ENCODE measurements around the gene MPV17L2.
"Not testable (repeated sequence)": the region's sequence is repeated elsewhere in the genome, so short reads cannot be mapped to it uniquely, and the experiment has no call there.

MPV17L2 gene

DNA sequence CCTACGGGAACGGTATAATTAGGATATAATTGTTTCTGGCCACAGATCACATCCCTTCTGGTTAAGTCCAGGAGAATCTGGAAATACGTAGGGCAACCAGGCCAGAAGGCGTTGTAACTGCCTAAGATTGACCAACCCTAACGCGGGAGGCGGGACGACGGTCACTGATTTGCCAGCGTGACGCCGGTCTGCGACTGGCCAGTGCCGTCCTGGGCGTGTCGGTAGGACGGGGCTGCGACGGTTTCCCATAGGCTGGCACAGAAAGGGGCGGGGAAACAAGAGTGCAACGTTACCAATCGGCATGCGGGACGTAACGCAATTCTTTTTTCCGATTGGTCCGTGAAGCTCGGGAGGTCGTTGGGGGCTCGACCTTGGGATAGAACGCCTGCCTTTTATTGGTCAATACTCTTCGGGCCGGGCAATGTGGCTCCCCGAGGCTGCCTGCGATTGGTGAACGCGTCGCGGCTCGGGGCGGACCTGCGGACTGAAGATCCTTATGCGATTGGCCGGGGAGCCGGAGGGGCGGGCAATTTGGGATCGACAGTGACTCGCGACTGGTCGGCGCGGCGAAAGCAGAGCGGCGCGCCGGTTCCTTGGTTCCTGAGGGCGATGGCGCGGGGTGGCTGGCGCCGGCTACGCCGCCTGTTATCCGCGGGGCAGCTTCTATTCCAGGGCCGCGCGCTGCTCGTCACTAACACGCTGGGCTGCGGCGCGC lies at the start of gene MPV17L2:
Gene MPV17L2 (plus strand): TSS at position 546 of the 715 bp plus-strand sequence. CDS start 64 bp downstream, at position 610.
- DNase-seq: peak; percentile 99

DNA sequence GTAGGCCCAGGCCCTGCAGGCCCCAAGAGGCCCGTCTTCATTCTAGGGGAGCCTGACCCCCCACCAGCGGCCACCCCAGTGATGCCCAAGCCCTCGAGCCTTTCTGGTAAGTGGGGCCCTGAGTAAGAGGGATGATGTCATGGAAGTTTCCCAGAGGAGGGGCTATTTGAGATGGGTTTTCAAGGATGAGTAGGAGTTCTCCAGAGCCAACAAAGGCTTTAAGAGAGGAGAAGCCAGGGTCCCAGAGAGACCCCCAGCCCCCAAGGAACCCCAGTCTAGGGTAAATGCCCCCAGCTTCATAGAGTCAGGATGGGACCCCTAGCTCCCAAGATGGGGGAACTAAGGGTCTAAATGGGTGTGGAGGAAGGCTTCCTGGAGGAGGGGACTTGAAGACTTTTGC lies 49.1 kb upstream of the MPV17L2 start:
- no peak for DNase-seq

DNA sequence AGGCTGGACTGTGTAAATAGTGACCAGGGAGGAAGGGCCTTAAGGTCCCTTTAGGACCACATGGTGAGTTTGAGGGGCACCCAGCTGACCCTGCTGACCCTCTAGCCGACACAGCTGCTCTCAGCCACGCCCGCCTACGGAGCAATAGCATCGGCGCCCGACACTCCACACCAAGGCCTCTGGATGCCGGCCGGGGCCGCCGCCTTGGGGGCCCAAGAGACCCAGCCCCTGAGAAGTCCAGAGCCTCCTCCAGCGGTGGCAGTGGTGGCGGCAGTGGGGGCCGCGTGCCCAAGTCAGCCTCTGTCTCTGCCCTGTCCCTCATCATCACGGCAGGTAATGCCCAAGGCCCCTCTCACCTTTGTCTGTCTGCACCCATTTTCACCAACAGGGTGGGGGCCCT lies 48.7 kb upstream of the MPV17L2 start:
- no peak for DNase-seq

DNA sequence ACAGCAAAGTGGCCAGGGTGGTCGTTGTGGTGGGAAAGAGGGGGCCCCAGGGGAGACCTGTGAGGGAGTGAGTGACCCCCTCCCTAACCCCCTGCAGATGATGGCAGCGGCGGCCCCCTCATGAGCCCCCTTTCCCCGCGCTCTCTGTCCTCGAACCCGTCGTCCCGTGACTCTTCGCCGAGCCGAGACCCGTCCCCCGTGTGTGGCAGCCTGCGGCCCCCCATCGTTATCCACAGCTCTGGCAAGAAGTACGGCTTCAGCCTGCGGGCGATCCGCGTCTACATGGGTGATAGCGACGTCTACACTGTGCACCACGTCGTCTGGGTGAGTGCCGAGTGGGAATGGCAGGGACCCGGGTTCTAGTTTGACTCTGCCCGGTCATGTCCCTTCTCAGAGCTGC lies 48.1 kb upstream of the MPV17L2 start:
- no peak for DNase-seq

DNA sequence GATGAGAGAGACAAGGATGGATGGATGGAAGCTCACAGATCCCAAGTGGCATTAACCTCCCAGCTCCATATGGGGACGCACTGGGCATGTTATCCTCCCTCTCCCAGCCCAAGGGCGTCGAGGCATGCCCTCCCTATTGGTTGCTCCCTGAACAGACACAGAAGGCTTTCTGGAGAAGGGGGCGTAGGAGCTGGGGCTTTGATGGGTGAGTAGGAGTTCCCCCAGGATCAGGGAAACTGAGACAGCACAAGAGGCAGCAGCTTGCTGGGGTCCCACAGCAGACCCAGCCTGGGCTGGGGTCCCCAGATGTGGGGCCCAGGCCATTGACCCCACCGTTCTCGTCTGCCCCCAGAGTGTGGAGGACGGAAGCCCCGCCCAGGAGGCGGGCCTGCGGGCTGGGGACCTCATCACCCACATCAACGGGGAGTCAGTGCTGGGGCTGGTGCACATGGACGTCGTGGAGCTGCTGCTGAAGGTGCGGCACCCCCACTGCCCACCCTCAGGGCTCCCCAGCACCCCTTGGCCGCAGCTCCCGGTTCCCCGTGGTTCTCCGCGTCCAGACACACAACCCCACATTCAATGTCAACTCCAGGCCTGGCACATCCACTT lies 47.5 kb upstream of the MPV17L2 start:
- no peak for DNase-seq

DNA sequence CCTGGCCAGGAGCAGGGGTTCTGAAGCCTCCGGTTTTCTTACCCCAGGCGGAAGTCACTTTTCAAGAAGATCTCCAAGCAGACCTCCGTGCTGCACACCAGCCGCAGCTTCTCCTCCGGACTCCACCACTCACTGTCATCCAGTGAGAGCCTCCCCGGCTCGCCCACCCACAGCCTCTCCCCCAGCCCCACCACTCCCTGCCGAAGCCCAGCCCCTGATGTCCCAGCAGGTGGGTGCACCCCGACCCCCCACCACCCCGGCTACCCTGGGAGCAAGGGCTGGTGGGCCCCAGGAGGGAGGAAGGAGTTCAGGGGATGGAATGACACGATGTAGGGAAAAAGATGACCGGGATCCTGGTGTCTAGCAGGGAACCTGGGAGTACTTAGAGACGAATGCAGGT lies 45.6 kb upstream of the MPV17L2 start:
- DNase-seq: no peak

DNA sequence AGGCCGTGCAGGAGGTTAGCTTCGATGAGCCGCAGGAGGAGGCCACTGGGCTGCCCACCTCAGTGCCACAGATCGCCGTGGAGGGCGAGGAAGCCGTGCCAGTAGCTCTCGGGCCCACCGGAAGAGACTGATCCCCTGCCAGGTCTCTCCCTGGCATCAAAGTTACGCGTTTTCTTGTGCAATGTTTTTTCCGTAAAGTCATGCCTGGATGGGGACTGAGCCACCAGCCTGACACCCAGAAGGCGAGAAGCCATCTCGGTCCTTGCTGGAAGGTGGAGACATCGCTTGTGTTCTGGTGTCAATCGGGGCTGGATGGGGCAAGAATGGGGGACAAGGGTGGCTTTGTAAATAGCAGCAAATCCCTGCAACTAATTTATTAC lies 43.4 kb upstream of the MPV17L2 start:
- DNase-seq: no peak

DNA sequence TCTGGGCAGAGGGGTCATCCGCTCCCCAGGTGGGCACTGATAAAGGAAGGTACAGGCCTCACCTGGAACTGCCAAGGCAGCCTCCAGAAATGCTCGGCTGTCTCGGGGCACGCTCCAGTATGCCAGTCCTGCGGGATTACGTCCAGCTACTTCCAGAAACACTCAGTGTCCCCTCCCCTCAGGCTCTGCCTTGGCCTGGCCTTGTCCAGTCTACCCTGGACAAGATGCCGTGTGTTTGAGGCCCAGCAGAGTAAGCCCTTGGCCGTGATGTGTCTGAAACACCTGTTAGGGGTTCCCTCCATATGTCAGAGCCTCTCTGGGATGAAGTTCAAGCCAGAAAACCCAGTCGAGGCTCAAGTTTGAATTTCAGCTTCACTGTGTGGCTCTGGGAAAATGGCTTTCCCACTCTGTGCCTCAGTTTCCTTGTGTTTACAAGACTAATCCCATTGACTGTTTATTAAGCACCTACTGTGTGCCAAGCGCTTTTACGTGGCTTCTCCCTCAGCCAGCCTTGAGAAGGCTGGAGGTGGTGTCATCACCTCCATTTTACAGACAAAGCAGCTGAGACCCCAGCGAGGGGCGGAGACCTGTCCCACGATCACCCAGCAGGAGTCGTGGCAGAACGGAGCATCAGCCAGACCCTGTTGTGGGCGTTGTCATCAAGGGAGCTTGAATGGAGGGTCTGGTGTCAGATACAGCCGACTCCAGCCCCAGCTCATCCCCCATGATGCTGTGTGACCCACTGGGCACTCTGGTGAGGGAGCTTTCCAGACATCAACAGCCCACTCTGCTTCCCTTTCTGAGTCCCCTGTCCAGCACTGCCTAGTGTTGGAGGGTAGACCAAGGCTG lies 42.0 kb upstream of the MPV17L2 start:
- DNase-seq: no peak

DNA sequence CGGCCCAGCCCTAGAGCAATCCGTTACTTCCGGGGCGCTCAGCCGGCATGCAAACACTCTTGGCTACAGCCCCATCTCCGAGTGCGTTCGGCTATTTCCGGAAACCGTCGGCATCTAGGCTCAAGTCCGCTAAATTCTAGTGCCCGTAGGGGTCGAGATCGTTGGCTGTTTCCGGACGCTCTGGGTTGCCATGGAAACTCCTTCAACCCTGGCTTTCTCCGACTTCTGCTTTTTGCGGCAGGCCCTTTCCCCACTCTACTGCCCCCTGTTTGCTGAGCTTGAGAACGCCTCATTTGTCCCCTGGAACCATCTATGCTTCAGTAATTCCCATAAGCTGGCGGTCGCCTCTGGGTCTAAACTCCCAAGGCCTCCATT lies 40.6 kb upstream of the MPV17L2 start:
- DNase-seq: peak; percentile 99

DNA sequence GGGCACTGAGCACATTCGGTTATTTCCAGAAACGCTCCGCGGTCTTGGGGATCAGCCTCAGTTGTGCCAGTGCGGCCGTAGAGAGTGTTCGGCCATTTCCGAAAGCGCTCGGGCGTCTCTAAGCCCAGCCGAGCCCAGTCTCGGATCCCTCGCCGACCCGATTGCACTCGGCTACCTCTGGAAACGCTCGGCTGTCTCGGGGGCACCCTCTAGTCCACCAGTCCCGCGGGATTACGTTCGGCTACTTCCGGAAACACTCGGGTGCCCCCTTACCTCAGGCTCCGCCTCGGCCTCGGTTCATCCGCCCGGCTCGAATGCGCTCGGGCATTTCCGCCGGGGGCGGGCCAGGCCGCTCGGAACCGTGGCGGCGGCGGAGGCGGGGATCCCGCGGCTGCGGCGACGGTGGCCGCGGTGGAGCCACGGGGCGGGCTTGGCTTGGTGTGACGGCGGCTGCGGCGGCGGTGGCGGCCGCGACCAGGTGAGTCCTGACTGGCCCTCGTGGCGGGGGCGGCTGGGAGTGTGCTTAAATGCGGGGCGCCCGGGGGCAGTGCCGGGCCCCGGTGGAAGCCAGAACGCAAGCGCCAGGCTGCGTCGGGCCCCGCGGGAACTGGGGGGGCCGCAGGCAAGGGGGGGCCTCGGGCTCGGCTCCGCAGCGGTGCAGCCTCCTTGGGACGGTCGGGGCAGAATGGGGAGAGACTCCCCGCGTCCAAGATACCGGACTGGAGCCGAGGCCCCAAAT lies 40.0 kb upstream of the MPV17L2 start, which contains the start of gene PIK3R2:
Gene PIK3R2 (plus strand): TSS at position 347 of the 739 bp plus-strand sequence. CDS start 2,717 bp downstream, outside the sequence.
- peak; percentile 99 for DNase-seq

DNA sequence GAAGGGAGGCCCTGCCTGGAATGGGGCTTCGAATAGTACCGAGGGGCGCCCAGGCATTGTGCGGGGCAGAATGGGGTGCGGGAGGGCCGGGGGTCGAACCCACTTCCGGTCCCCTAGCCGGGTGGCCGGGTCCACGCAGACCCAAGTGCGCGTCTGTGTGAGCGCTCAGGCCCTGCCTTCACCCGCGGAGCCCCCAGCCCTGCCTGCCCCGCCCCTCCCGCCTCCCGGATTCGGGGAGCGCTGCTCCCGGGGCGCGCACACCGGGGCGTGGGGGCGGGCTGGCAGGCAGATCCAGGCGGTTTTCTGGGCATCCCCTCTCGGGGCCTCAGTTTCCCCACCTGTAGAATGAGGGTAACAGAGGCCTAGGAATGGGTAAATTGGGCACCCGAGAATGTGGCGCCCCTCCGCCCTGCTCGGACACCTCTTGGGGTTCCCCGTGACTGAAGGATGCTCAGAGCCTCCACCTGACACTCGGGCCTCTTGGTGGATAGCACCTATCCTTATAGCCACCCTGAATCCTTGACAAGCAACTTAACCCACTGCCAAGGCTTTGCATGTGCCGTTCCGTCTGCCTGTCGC lies 39.4 kb upstream of the MPV17L2 start:
- DNase-seq: peak; percentile 48

DNA sequence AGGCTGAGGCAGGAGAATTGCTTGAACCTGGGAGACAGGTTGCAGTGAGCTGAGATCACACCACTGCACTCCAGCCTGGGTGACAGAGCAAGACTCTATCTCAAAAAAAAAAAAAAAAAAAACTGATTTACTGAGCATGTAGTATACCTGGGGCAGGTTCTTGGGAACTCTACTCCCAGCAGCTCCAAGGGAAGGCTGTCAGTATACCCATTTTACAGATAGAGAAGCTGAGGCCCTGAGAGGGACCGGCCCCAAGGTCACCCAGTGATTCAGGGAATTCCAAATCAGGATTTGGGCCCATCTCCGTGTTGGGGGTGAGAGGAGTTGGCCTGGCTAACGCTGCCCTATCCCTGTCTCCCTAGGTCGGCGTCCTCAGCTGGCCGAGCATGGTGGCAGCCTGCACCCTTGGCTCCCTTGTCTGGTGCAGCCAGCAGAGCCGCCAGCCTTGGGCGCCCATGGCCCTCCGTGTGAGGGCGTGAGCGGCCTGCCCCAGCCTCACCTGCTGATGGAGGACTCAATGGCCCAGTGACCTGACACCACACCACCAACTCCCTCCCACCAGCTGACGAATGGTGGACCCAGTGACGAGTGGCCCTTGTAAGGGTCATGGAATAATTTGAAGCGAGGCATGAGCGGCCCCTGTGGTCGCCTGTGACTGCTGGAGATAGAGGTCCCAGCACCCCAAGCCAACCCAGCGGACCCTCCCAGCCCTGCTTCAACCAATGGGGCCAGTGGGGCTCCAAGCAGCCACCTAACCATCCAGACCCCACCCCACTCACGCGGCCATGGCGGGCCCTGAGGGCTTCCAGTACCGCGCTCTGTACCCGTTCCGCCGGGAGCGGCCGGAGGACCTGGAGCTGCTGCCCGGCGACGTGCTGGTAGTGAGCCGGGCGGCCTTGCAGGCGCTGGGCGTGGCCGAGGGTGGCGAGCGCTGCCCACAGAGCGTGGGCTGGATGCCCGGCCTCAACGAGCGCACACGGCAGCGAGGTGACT lies 37.6 kb upstream of the MPV17L2 start:
- no peak for DNase-seq

DNA sequence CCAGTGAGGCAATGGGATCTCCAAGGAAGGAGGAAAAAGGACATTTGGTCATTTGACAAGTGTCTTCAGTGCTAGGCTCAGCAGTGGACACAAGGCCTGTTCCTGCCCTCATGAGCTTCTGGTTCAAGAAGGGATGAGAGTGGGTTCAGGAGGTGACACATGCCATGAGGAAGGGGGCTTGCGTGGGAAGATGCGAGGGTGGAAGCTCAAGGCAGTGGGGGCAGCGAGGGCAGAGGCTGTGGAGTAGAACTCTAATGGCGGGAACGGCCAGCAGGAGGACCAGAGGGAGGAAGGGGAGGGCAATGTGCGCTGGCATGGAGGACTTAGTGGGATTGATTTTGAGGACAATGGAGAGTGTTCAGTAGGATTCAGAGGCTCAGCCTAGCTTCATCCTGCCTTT lies 36.8 kb upstream of the MPV17L2 start:
- no peak for DNase-seq

DNA sequence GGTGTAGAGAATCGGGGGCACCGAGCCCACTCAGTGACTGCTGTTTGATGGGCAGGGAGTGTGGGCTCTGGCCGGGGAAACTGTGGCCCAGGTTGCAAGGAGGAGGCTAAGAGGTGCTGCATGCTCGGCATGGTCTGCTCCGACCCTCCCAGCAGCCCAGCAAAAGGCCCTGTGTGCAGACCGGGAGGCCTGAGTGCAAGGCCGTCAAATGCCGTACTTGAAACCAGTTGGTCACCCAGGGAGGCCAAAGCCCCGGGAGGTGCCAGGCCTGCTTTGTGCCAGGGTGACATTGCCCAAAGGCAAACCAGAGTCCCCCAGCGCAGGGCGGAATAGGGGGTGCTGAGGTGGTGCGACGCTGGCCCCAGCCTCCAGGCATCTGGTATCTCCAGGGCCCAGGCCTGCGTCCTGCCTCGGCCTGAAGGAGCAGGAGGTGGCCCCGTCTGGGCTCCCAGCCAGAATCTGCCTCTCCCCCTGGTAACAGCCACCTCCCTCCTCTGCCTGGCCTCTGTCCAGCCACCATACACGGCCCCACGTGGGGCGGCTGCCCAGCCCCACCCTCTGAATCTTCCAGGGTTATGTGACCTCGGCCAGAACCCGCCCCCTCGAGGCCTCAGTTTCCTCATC lies 36.1 kb upstream of the MPV17L2 start:
- no peak for DNase-seq

DNA sequence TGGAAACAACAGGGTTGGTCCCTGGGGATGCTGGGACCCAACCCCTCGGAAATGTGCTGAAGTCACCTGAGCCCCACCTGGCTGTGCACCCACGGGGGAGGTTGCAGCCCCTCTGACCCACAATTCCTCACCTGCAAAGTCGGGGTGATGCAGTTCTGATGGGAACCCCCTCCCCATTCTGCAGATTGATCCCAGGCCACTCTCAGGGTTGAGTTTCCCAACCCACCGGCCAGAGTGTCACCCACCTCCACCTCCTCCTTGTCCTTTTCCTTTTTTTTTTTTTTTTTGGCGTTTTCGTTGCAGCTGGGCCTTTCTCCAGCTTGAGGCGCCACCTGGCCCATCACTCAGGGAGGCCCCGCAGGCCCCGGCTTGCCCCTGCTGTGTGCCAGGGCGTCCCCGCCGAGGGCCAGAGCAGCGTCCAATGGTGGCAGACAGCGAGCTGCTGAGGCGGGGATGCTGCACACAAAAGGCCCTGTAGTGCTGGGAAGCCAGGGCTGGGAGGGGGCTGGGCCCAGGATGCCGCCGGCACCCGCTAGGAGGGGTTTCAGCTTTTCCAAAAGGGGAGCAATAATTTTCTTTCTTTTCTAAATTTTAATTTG lies 35.5 kb upstream of the MPV17L2 start:
- no peak for DNase-seq

DNA sequence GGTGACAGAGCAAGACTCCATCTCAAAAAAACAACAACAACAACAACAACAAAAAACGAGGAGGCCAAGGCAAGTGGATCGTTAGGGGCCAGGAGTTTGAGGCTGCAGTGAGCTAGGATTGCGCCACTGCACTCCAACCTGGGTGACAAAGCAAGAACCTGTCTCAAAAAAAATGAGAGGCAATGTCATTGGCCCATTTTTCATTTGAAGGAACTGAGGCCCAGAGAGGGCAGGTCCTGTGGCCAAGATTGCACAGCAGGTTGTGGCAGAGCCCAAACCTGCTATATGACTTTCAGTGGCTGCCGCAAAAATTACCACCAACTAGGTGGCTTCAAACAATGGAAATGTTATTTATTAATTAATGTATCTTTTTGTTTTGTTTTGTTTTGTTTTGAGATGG lies 34.6 kb upstream of the MPV17L2 start:
- DNase-seq: no peak

DNA sequence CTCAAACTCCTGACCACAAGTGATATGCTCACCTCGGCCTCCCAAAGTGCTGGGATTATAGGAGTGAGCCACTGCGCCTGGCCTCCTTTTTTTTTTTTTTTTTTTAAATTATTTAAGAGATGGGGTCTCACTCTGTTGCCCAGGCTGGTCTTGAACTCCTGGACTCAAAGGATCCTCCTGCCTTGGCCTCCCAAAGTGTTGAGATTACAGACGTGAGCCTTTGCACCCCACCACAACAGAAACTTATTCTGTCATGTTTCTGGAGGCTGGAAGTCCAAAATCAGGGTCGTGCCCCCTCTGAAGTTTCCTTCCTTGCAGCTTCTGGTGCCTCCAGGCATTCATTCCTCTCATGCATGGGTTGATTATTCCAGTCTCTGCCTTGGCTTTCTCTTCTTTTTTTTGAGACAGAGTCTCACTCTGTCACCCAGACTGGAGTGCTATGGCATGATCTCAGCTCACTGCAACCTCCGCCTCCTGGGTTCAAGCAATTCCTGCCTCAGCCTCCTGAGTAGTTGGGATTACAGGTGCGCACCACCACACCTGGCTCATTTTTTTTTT lies 33.9 kb upstream of the MPV17L2 start:
- not testable (repeated sequence) for DNase-seq

DNA sequence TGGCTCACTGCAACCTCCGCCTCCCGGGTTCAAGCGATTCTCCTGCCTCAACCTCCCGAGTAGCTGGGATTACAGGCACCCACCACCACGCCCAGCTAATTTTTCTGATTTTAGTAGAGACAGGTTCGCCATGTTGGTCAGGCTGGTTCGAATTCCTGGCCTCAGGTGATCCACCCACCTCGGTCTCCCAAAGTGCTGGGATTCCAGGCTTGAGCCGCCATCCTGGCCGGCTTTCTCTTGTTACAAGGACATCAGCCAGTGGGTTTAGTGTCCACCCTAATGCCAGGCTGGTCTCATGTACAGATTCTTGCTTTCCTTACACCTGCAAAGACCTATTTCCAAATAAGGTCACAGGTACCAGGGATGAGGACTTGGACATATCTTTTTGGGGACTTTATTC lies 33.2 kb upstream of the MPV17L2 start:
- no peak for DNase-seq

DNA sequence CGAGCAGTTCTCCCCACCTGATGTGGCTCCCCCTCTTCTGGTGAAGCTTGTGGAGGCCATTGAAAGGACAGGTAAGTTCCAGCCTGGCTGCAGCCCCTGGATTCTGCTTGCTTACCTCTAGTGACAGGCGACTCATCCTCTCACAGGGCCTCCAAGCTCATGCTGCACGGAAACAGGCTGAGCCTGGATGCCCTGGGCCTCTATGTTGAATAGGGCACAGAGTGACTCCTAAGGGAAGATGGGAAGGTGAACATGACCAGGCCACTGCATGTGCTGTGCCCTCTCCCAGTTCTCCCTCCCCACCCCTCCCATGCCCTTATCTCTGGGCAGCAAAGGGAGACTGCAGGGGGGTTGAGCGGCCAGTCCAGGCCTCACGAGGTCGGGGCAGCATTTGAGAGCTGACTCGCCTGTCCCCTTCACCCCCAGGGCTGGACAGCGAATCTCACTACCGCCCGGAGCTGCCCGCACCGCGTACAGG lies 32.5 kb upstream of the MPV17L2 start:
- DNase-seq: no peak

Measured in CD4-positive, alpha-beta T cell treated with Interleukin-17A for 4 hours (primary cell).